ENCODE measurements around the gene TBC1D2B.

Gene TBC1D2B

GRCh38 chr15:78052545-78052944, 25.0 kb downstream of the TBC1D2B start:
- Histone ChIP-seq H3K27ac (ENCODE audit: low read length) (no peak overlapping the region), H4K20me1 (ENCODE audit: insufficient read depth, low read length) (no peaks in the 10 kb centered on the region), H3K4me3 (ENCODE audit: low read length) (no peak overlapping the region), H3K4me1 (ENCODE audit: low read length) (peaks cover 57% of the 10 kb centered on the region), H3K4me2 (ENCODE audit: low read depth, low read length) (no peak overlapping the region), H3F3A (ENCODE audit: insufficient read depth, low read length) (peaks cover 18% of the 10 kb centered on the region), H2AFZ (ENCODE audit: low read length) (no peak overlapping the region), H3K79me2 (ENCODE audit: low read length) (peaks cover 39% of the 10 kb centered on the region), H3K9ac (ENCODE audit: low read length) (no peak overlapping the region), H3K9me3 (replicated peaks; ENCODE audit: insufficient read depth, low read length) (no peaks in the 10 kb centered on the region), H3K36me3 (replicated peaks; ENCODE audit: insufficient read depth, low read length) (0 out of 2 replicates have a peak, but pooled peaks cover 3% of the 10 kb centered on the region), H3K27me3 (replicated peaks; ENCODE audit: insufficient read depth, low read length) (no peaks in the 10 kb centered on the region), H3K9me2 (replicated peaks; ENCODE audit: insufficient read depth, low read length) (no peaks in the 10 kb centered on the region)
- no peak for TF ChIP-seq EZH2phosphoT487 (IDR thresholded peaks at IDR 0.05; ENCODE audit: low read length)
- no peak for TF ChIP-seq EZH2 (optimal IDR thresholded peaks at IDR 0.05; ENCODE audit: low read depth, low read length)
- no peak for TF ChIP-seq CTCF (IDR thresholded peaks at IDR 0.05; ENCODE audit: low read length)
- no peak for DNase-seq

GRCh38 chr15:78052001-78052401, 25.5 kb downstream of the TBC1D2B start:
- Histone ChIP-seq H3K9ac (ENCODE audit: low read length) (no peak overlapping the region), H3K27ac (ENCODE audit: low read length) (peak overlapping the region; percentile 36; the same call in 1 of the 2 replicates), H3F3A (ENCODE audit: insufficient read depth, low read length) (peaks cover 13% of the 10 kb centered on the region)

GRCh38 chr15:78051596-78051995, 25.9 kb downstream of the TBC1D2B start:
- H4K20me1 ChIP-seq (ENCODE audit: insufficient read depth, low read length) = no peaks in the 10 kb centered on the region

More at GRCh38 chr15:78052001-78052401, 25.5 kb downstream of the TBC1D2B start:
- H3K4me2 ChIP-seq (ENCODE audit: low read depth, low read length) = peak overlapping the region; percentile 15; the same call in 1 of the 2 replicates
- H3K79me2 ChIP-seq (ENCODE audit: low read length) = peaks cover 40% of the 10 kb centered on the region
- no peak for TF ChIP-seq CTCF (IDR thresholded peaks at IDR 0.05; ENCODE audit: low read length)
- TF ChIP-seq EZH2 (optimal IDR thresholded peaks at IDR 0.05; ENCODE audit: low read depth, low read length) = no peak
- DNase-seq = no peak
- 0 out of 2 replicates have a peak, but pooled peaks cover 3% of the 10 kb centered on the region for H3K36me3 ChIP-seq (replicated peaks; ENCODE audit: insufficient read depth, low read length)
- H3K9me3 ChIP-seq (replicated peaks; ENCODE audit: insufficient read depth, low read length) = no peaks in the 10 kb centered on the region
- H2AFZ ChIP-seq (ENCODE audit: low read length) = no peak overlapping the region
- no peaks in the 10 kb centered on the region for H3K9me2 ChIP-seq (replicated peaks; ENCODE audit: insufficient read depth, low read length)
- no peak overlapping the region for H3K4me3 ChIP-seq (ENCODE audit: low read length)
- no peaks in the 10 kb centered on the region for H3K27me3 ChIP-seq (replicated peaks; ENCODE audit: insufficient read depth, low read length)
- no peaks in the 10 kb centered on the region for H4K20me1 ChIP-seq (ENCODE audit: insufficient read depth, low read length)
- peaks cover 51% of the 10 kb centered on the region for H3K4me1 ChIP-seq (ENCODE audit: low read length)

More at GRCh38 chr15:78051596-78051995, 25.9 kb downstream of the TBC1D2B start:
- Histone ChIP-seq H3K36me3 (replicated peaks; ENCODE audit: insufficient read depth, low read length) (0 out of 2 replicates have a peak, but pooled peaks cover 3% of the 10 kb centered on the region), H3K4me1 (ENCODE audit: low read length) (peaks cover 47% of the 10 kb centered on the region), H3K79me2 (ENCODE audit: low read length) (peaks cover 39% of the 10 kb centered on the region), H3K27ac (ENCODE audit: low read length) (peak overlapping the region; percentile 36; the same call in 1 of the 2 replicates), H3K9ac (ENCODE audit: low read length) (no peak overlapping the region), H3F3A (ENCODE audit: insufficient read depth, low read length) (0 out of 2 replicates have a peak, but pooled peaks cover 9% of the 10 kb centered on the region), H3K4me2 (ENCODE audit: low read depth, low read length) (peak overlapping the region; percentile 15; the same call in 1 of the 2 replicates), H3K9me2 (replicated peaks; ENCODE audit: insufficient read depth, low read length) (no peaks in the 10 kb centered on the region), H2AFZ (ENCODE audit: low read length) (no peak overlapping the region), H3K4me3 (ENCODE audit: low read length) (no peak overlapping the region), H3K9me3 (replicated peaks; ENCODE audit: insufficient read depth, low read length) (no peaks in the 10 kb centered on the region), H3K27me3 (replicated peaks; ENCODE audit: insufficient read depth, low read length) (no peaks in the 10 kb centered on the region)
- DNase-seq = no peak
- TF ChIP-seq CTCF (IDR thresholded peaks at IDR 0.05; ENCODE audit: low read length) (no peak), EZH2phosphoT487 (IDR thresholded peaks at IDR 0.05; ENCODE audit: low read length) (no peak), EZH2 (optimal IDR thresholded peaks at IDR 0.05; ENCODE audit: low read depth, low read length) (no peak)
